CD8-positive, alpha-beta memory T cell (primary cell): ENCODE data around the gene SERPINB6. TPM values are rescaled to one million over a fixed set of nuclear protein-coding genes. Genes with fewer than 3 reads are reported as not detected.
A peak's percentile ranks its signal among the peaks of the same experiment; 100 is the strongest.
"Not testable (repeated sequence)": the region's sequence is repeated elsewhere in the genome, so short reads cannot be mapped to it uniquely, and the experiment has no call there.

ENCODE experiments used
- CTCF ChIA-PET: fragments of 350-600 bp; sonication (Branson Sonifier 250); formaldehyde crosslinking; loops from one replicate; lab custom pipeline; 2021; ENCODE audit warnings: antibody characterized with exemption; lab: Charles Lee
- POLR2A ChIA-PET: fragments of 350-600 bp; sonication (Branson Sonifier 250); formaldehyde crosslinking; loops from one replicate; lab custom pipeline; 2021; ENCODE audit warnings: antibody characterized with exemption; lab: Charles Lee
- DNase-seq, 5 donors: peaks; one replicate each; pipeline versions ENCODE4 v3.0.0 to v3.0.0-alpha.2; 2020 to 2022; ENCODE audit warnings: mixed read lengths in 1 of 5
- H3K27ac ChIP-seq: one replicate; pipeline ENCODE4 v1.7.0; 2013; ENCODE audit warnings: low read depth, mild to moderate bottlenecking, low read length, moderate library complexity
- H3K27me3 ChIP-seq: 2 replicates; pipeline ENCODE4 v1.7.0; 2013; ENCODE audit warnings: low read length, mild to moderate bottlenecking; ENCODE audit not compliant: insufficient read depth, poor library complexity, severe bottlenecking
- H3K36me3 ChIP-seq: 2 replicates; pipeline ENCODE4 v1.7.0; 2013; ENCODE audit warnings: mild to moderate bottlenecking, low read length, moderate library complexity; ENCODE audit not compliant: insufficient read depth
- H3K4me1 ChIP-seq: 2 replicates; pipeline ENCODE4 v1.7.0; 2013; ENCODE audit warnings: mild to moderate bottlenecking, low read length, moderate library complexity; ENCODE audit not compliant: insufficient read depth
- H3K4me3 ChIP-seq: 2 replicates; pipeline ENCODE4 v1.7.0; 2013; ENCODE audit warnings: mild to moderate bottlenecking, low read length
- H3K9me3 ChIP-seq: 2 replicates; pipeline ENCODE4 v1.7.0; 2013; ENCODE audit warnings: mild to moderate bottlenecking, low read length
- H3K27ac Mint-ChIP-seq, 8 donors: one replicate each; pipeline ENCODE4 v1.8.0; 2020 to 2021; ENCODE audit warnings: mixed read lengths in 8 of 8, mild to moderate bottlenecking in 6 of 8, inconsistent platforms in 3 of 8, moderate library complexity in 3 of 8
- H3K27me3 Mint-ChIP-seq, 2 donors: one replicate each; pipeline ENCODE4 v1.8.0; 2020 to 2021; ENCODE audit warnings: mixed read lengths in 2 of 2, mild to moderate bottlenecking in 1 of 2, moderate library complexity in 1 of 2
- H3K36me3 Mint-ChIP-seq, 3 donors: one replicate each; pipeline ENCODE4 v1.8.0; 2020 to 2021; ENCODE audit warnings: mixed read lengths in 3 of 3, inconsistent platforms in 1 of 3, mild to moderate bottlenecking in 1 of 3
- H3K4me1 Mint-ChIP-seq, 3 donors: one replicate each; pipeline ENCODE4 v1.8.0; 2020 to 2021; ENCODE audit warnings: mixed read lengths in 3 of 3, inconsistent platforms in 1 of 3, mild to moderate bottlenecking in 1 of 3
- H3K4me3 Mint-ChIP-seq, 7 donors: one replicate each; pipeline ENCODE4 v1.8.0; 2020 to 2021; ENCODE audit warnings: mixed read lengths in 7 of 7, mild to moderate bottlenecking in 6 of 7, moderate library complexity in 4 of 7, inconsistent platforms in 2 of 7
- H3K9me3 Mint-ChIP-seq, 5 donors: one replicate each; pipeline ENCODE4 v1.8.0; 2020 to 2022; ENCODE audit warnings: mixed read lengths in 5 of 5, mild to moderate bottlenecking in 3 of 5, moderate library complexity in 2 of 5, inconsistent platforms in 1 of 5
- polyA plus RNA-seq: library from polyadenylated mRNA; unstranded; fragments of 300-500 nt; fragmentation: Illumina TruSeq; gene quantifications from one replicate; pipeline ENCODE4 v1.2.3, GENCODE V29; 2021
- total RNA-seq, 2 experiments: library from RNA; stranded (reverse); gene quantifications; one replicate each; pipeline ENCODE4 v1.2.3, GENCODE V29; 2021

SERPINB6 gene
- total and polyA plus RNA-seq, 3 experiments from 2014 or later = 62.1 to 86.0 (median 66.0) TPM

DNA sequence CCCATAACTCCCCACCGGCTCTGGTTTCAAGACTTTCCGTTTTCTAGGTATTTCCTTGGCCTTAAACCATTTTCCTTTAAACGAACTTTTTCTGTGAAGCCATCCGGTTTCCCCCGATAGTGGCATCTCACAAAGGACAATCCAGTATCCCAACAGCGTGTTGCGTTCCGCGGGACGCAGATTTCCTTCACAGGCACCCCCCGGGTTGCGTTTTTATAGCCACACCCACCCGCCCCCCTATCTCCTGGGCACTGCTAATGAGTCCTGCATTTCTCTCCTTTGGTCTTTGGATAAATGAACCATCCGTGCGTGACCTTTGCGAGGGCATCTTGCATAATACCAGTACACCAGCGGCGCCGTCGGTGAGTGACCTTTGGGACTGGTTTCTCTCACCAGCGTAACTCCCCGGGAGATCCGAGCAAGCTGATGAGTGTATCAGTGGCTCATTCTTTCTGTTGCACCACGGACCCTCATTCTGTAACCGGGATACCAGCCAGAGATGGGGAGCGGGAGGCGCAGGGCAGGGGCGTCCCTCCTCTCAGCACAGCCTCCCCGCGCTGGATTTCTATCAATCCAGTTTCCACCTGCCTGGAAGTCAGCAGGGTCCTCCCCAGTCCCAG lies 27.7 kb upstream of the SERPINB6 start:
- Histone ChIP-seq H3K27ac (peak overlapping the region; percentile 52), H3K27me3 (no peaks in the 10 kb centered on the region), H3K4me3 (peak overlapping the region; percentile 75), H3K4me1 (peaks cover 19% of the 10 kb centered on the region), H3K36me3 (no peaks in the 10 kb centered on the region), H3K9me3 (no peaks in the 10 kb centered on the region)
- H3K36me3 Mint-ChIP-seq = peaks cover 0 to 13% (median 3%) of the 10 kb centered on the region in 3 donors
- H3K4me1 Mint-ChIP-seq = peaks cover 28 to 38% (median 35%) of the 10 kb centered on the region in 3 donors
- H3K27me3 Mint-ChIP-seq = peaks cover 0 to 4% of the 10 kb centered on the region in 2 donors
- CTCF ChIA-PET = interaction anchor here (0.8 to 4.6 kb wide), 10 partner anchors 9 to 157 kb away, joined by 3 to 73 read pairs (median 4); partner anchors contain the start of genes SERPINB1 and SERPINB6
- no peaks in the 10 kb centered on the region for H3K9me3 Mint-ChIP-seq
- H3K27ac Mint-ChIP-seq = peak overlapping the region; percentile 80 to 96 (median 92)
- POLR2A ChIA-PET = interaction anchor here (0.5 to 3.9 kb wide), 13 partner anchors 9 to 113 kb away, joined by 3 to 37 read pairs (median 4); partner anchors contain the start of gene RIPK1
- H3K4me3 Mint-ChIP-seq = peak overlapping the region; percentile 89 to 93 (median 91)
- peak in 1 of 5 donors; percentile 50 for DNase-seq

GRCh38 chr6:2998249-2998997 lies 27.1 kb upstream of the SERPINB6 start:
- DNase-seq = peak; percentile 10 to 81 (median 63)
- H3K4me3 Mint-ChIP-seq = peak overlapping the region; percentile 89 to 93 (median 91)
- CTCF ChIA-PET = interaction anchor here (1.0 to 4.6 kb wide), 11 partner anchors 8 to 157 kb away, joined by 3 to 73 read pairs (median 4); partner anchors contain the start of gene SERPINB1
- peaks cover 0 to 13% (median 3%) of the 10 kb centered on the region in 3 donors for H3K36me3 Mint-ChIP-seq
- H3K36me3 ChIP-seq, H3K9me3 Mint-ChIP-seq, H3K27me3 ChIP-seq, H3K27me3 Mint-ChIP-seq, H3K9me3 ChIP-seq: not testable (repeated sequence)
- H3K27ac Mint-ChIP-seq = peak overlapping the region; percentile 80 to 96 (median 92)
- Histone ChIP-seq H3K4me1 (peaks cover 19% of the 10 kb centered on the region), H3K27ac (peak overlapping the region; percentile 52), H3K4me3 (peak overlapping the region; percentile 75)
- POLR2A ChIA-PET = interaction anchor here (1.0 to 3.9 kb wide), 6 partner anchors 8 to 65 kb away, joined by 3 to 37 read pairs (median 14); no protein-coding TSS in a partner anchor
- H3K4me1 Mint-ChIP-seq = peaks cover 28 to 38% (median 35%) of the 10 kb centered on the region in 3 donors

- DNase-seq = no peak
- peak overlapping the region in 1 of 8 donors; percentile 63 for H3K27ac Mint-ChIP-seq
- Histone ChIP-seq H3K4me1 (peaks cover 11% of the 10 kb centered on the region), H3K9me3 (no peaks in the 10 kb centered on the region), H3K27me3 (no peaks in the 10 kb centered on the region), H3K27ac (no peak overlapping the region), H3K4me3 (no peak overlapping the region), H3K36me3 (no peaks in the 10 kb centered on the region)
- POLR2A ChIA-PET = no interaction called here
- CTCF ChIA-PET = no interaction called here
- peaks cover 16 to 25% (median 20%) of the 10 kb centered on the region in 3 donors for H3K4me1 Mint-ChIP-seq
- H3K36me3 Mint-ChIP-seq = peaks cover 0 to 10% (median 0%) of the 10 kb centered on the region in 3 donors
- H3K9me3 Mint-ChIP-seq = no peaks in the 10 kb centered on the region
- peaks cover 0 to 4% of the 10 kb centered on the region in 2 donors for H3K27me3 Mint-ChIP-seq
- peak overlapping the region in 2 of 7 donors; percentile 31 to 47 for H3K4me3 Mint-ChIP-seq
These were observed 22.5 kb upstream of the SERPINB6 start for GRCh38 chr6:2993755-2994317.

GRCh38 chr6:2992330-2992979 lies 21.1 kb upstream of the SERPINB6 start:
- Histone ChIP-seq H3K4me1 (peaks cover 16% of the 10 kb centered on the region), H3K27me3 (no peaks in the 10 kb centered on the region), H3K9me3 (no peaks in the 10 kb centered on the region), H3K36me3 (no peaks in the 10 kb centered on the region), H3K27ac (peak overlapping the region; percentile 10), H3K4me3 (no peak overlapping the region)
- ChIA-PET POLR2A (no interaction called here), CTCF (interaction anchor here (1.0 kb wide), 1 partner anchor 40 kb away, joined by 3 read pairs; no protein-coding TSS in a partner anchor)
- H3K27me3 Mint-ChIP-seq = no peaks in the 10 kb centered on the region
- H3K4me3 Mint-ChIP-seq = peak overlapping the region in 3 of 7 donors; percentile 32 to 45 (median 44)
- no peak for DNase-seq
- no peaks in the 10 kb centered on the region for H3K9me3 Mint-ChIP-seq
- peaks cover 22 to 27% (median 24%) of the 10 kb centered on the region in 3 donors for H3K4me1 Mint-ChIP-seq
- H3K27ac Mint-ChIP-seq = peak overlapping the region in 4 of 8 donors; percentile 8 to 76 (median 24)
- H3K36me3 Mint-ChIP-seq = peaks cover 0 to 17% (median 0%) of the 10 kb centered on the region in 3 donors

GRCh38 chr6:2990932-2991506 lies 19.7 kb upstream of the SERPINB6 start:
- DNase-seq = peak in 1 of 5 donors; percentile 29
- H3K27me3 Mint-ChIP-seq = no peaks in the 10 kb centered on the region

DNA sequence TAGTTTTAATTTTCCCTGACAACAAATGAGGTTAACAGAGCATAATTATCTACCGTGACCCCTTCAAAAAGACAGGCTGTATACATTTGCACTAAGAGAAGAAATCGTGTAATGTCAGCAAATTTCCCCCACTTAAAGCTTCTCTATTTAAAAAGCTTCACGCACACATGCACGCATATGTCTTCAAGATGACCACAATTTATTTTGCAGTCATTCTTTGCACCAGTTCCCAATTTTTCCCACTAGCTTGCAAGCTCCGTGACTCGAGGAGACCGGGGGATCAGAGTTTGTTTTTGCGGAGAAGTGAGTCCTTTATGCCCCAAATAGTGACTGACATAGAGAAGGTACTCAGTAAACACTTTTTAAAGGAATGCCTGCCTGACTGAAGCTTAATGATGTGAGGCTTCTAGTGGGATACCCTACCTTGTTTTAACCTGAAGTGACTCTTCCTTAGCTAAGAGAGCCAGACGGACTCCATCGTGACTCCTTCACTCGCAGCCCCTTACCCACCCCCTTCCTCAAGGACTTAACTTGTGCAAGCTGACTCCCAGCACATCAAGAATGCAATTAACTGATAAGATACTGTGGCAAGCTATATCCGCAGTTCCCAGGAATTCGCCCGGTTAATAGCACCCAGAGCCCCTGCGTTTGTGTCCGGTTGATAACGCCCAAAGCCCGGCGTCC lies 19.0 kb upstream of the SERPINB6 start:
- POLR2A ChIA-PET = interaction anchor here (0.9 to 3.7 kb wide), 15 partner anchors 9 to 225 kb away, joined by 3 to 32 read pairs (median 14); partner anchors contain the start of genes NQO2, RIPK1, SERPINB1 and SERPINB6
- Histone ChIP-seq H3K27me3 (no peaks in the 10 kb centered on the region), H3K9me3 (no peaks in the 10 kb centered on the region), H3K4me1 (peaks cover 23% of the 10 kb centered on the region), H3K4me3 (peak overlapping the region; percentile 78), H3K27ac (peak overlapping the region; percentile 98), H3K36me3 (no peaks in the 10 kb centered on the region)
- Mint-ChIP-seq H3K27me3 (no peaks in the 10 kb centered on the region), H3K4me1 (peaks cover 27 to 38% (median 31%) of the 10 kb centered on the region in 3 donors), H3K27ac (peak overlapping the region; percentile 98 to 100 (median 99)), H3K4me3 (peak overlapping the region; percentile 87 to 97 (median 94)), H3K9me3 (no peaks in the 10 kb centered on the region), H3K36me3 (peaks cover 0 to 17% (median 0%) of the 10 kb centered on the region in 3 donors)
- CTCF ChIA-PET = interaction anchor here (0.8 to 9.0 kb wide), 29 partner anchors 7 to 1031 kb away, joined by 3 to 102 read pairs (median 8); partner anchors contain the start of genes NQO2, RIPK1, SERPINB1 and SERPINB9
- DNase-seq = no peak

More at GRCh38 chr6:2990932-2991506, 19.7 kb upstream of the SERPINB6 start:
- no peaks in the 10 kb centered on the region for H3K27me3 ChIP-seq
- ChIA-PET POLR2A (interaction anchor here (1.1 to 3.7 kb wide), 9 partner anchors 9 to 226 kb away, joined by 3 to 29 read pairs (median 18); partner anchors contain the start of genes NQO2, RIPK1, SERPINB1 and WRNIP1), CTCF (interaction anchor here (1.1 to 9.0 kb wide), 14 partner anchors 8 to 202 kb away, joined by 3 to 102 read pairs (median 11); partner anchors contain the start of genes NQO2, RIPK1 and SERPINB1)
- H3K4me1 Mint-ChIP-seq = peaks cover 27 to 38% (median 31%) of the 10 kb centered on the region in 3 donors
- H3K36me3 ChIP-seq = no peaks in the 10 kb centered on the region
- peaks cover 0 to 17% (median 0%) of the 10 kb centered on the region in 3 donors for H3K36me3 Mint-ChIP-seq
- H3K9me3 ChIP-seq = no peaks in the 10 kb centered on the region
- peaks cover 23% of the 10 kb centered on the region for H3K4me1 ChIP-seq
- no peaks in the 10 kb centered on the region for H3K9me3 Mint-ChIP-seq
- peak overlapping the region; percentile 87 to 97 (median 94) for H3K4me3 Mint-ChIP-seq
- peak overlapping the region; percentile 78 for H3K4me3 ChIP-seq
- peak overlapping the region; percentile 98 for H3K27ac ChIP-seq
- peak overlapping the region; percentile 98 to 100 (median 99) for H3K27ac Mint-ChIP-seq
